Mononuclear cell (primary cell): Measurements from ENCODE around the gene CST9L. TPM values are rescaled to one million over a fixed set of nuclear protein-coding genes. Genes with fewer than 3 reads are reported as not detected.

Experiments
- H3K27me3 ChIP-seq: 2 replicates; pipeline ENCODE4 v1.6.0; 2011; ENCODE audit warnings: low read length, control low read depth; ENCODE audit not compliant: insufficient read depth
- H3K4me1 ChIP-seq: 2 replicates; pipeline ENCODE4 v1.5.1; 2011; ENCODE audit warnings: mild to moderate bottlenecking, low read length, control low read depth; ENCODE audit not compliant: insufficient read depth
- H3K4me3 ChIP-seq: 2 replicates; pipeline ENCODE4 v1.5.1; 2011; ENCODE audit warnings: mild to moderate bottlenecking, low read length, moderate library complexity
- H3K9me3 ChIP-seq: 2 replicates; pipeline ENCODE4 v1.5.1; 2011; ENCODE audit warnings: low read depth, mild to moderate bottlenecking, control low read depth, low read length
- total RNA-seq: library from RNA; depleted of rRNA; stranded (reverse); fragments of >200 nt; gene quantifications from one replicate; pipeline ENCODE4 v1.2.3, GENCODE V29; 2012

Gene CST9L
- total RNA-seq, 1 donor, result not detected

DNA sequence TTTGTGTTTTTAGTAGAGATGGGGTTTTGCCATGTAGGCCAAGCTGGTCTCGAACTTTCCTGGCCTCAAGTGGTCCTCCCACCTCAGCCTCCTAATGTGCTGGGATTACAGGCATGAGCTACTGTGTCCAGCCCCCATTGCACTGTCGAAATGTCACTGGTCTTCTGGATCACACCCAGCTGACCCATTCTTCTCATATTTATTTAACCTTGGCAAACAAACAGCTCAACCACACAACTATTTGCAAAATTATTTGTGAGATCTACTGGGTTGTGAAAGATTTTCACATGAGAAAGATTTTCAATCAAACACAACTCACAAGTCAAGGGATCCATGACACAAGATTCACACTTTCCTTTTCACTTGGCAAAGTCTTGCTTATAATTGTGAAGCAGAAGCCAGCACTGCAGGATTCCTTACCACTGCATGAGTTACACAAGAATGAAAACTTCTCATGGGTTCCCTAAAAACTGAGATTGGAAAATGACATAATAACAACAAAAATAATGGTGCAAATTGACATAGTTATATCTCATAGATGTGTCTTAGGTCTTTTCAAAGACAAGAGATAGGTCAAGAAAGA is 2.0 kb upstream of the CST9L start:
- Histone ChIP-seq H3K9me3 (no peaks in the 10 kb centered on the region), H3K27me3 (no peaks in the 10 kb centered on the region), H3K4me1 (no peaks in the 10 kb centered on the region), H3K4me3 (no peak overlapping the region)

DNA sequence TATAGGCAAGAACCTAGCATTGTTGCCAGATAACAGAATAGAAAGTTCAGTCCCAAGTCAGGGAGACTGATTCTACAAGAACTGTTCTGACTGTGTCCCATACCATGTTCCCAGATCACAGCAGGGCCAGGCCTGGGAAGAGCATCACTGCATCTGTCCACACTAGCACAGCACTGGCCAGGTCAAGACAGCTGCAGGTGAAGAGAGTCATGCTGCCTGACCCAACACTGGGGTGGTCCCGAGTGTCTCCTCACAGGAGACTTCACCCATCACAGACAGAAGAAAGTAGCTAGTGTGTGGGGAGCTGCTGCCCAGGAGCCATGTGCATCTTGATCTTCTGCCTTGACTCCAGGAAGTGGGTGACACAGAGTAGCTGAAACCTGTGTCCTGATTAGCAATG is 1.3 kb upstream of the CST9L start:
- H3K9me3 ChIP-seq, result no peaks in the 10 kb centered on the region
- H3K4me1 ChIP-seq, result no peaks in the 10 kb centered on the region
- no peaks in the 10 kb centered on the region for H3K27me3 ChIP-seq
- no peak overlapping the region for H3K4me3 ChIP-seq

DNA sequence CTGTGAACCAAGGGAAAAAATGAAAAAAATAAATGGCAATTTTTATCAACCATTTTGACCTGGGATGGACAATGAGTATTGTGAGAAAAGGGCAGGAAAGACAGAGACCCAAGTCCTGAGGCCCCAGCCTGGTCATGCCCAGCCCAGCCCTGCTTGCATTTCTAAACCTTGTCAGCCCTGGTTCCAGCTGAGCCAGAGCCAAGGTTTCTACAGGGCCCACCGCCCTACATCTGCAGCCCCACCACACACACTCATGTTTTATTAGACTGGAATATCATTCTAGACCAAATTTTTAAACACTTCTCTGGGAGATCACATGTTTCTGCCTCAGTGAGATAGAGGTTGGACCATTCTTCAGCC is 667 bp upstream of the CST9L start:
- no peaks in the 10 kb centered on the region for H3K27me3 ChIP-seq
- no peak overlapping the region for H3K4me3 ChIP-seq
- no peaks in the 10 kb centered on the region for H3K9me3 ChIP-seq
- no peaks in the 10 kb centered on the region for H3K4me1 ChIP-seq

DNA sequence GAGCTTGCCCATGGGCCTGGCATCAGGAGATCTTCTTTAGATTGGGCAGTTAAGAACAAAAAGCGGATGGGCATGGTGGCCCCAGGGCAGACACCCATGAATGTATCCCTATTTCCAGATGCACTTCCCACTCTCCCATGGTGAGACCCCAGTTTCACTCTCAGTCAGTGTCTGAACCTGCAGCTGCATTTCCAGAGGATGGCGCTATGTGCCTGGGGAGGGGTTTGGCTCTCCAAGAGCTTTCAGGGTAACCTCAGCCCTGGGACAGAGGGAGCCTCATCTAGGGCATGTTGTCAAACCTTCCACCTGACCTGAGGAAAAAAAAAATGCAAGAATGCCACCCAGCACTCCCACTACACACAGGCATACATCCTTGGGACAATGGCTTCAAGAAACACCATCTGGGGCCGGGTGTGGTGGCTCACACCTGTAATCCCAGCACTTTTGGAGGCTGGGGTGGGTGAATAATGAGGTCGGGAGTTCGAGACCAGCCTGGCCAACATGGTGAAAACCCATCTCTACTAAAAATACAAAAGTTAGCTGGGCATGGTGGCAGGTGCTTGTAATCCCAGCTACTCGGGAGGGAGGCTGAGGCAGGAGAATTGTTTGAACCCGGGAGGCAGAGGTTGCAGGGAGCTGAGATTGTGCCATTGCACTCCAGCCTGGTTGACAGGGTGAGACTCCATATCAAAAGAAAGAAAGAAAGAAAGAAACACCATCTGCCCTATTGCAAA is 1.9 kb downstream of the CST9L start:
- H3K9me3 ChIP-seq, result peaks cover 11% of the 10 kb centered on the region
- no peak overlapping the region for H3K4me3 ChIP-seq
- H3K4me1 ChIP-seq, result no peaks in the 10 kb centered on the region
- H3K27me3 ChIP-seq, result no peaks in the 10 kb centered on the region

DNA sequence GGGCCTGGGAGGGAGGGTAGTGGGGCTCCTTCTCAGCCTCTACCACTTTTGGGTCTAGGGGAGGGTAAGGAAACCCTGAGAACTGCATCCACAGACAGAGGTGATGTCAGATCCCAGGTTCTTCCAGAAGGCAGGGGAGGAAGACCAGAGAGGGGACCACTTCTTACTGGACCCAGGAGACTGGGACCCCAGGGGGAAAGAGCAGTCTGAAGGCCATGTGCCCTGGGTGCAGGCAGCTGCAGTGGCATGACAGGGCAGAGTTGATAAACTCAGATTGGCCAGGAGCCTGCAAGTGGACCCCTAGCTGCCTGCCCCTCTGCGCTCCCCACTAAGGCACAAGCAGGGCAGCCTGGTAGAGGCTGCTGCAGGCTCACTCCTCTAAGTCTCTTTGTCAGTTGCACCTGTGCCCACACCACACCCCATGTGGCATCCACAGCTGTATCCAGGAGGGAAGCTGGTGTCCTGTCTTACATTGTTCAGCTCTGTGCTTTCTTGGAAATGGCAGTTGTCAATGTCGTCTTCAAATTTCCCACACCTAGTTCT is 2.7 kb downstream of the CST9L start:
- H3K4me3 ChIP-seq, result no peak overlapping the region
- no peaks in the 10 kb centered on the region for H3K4me1 ChIP-seq
- peaks cover 13% of the 10 kb centered on the region for H3K9me3 ChIP-seq
- H3K27me3 ChIP-seq, result no peaks in the 10 kb centered on the region

DNA sequence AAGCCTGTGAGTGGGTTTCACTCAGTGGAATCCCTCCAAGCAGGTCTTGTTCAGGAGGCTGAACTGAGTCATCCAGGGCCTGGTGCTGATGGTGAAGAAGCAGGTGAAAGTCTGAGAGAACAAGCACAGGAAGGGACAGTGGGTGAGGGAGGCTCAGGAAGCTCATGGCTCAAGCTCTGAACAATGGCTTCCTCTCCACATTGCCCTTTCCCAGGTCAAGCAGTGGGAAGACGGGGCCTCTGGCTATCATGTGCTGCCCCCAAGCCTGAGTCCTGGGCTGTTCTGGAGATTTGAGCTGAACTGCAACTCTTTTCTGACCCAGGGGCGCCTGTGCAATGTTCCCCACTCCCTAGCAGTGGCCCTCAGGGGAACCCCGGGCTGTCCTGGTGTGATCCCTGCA is 3.4 kb downstream of the CST9L start:
- H3K4me1 ChIP-seq, result no peaks in the 10 kb centered on the region
- H3K4me3 ChIP-seq, result no peak overlapping the region
- H3K27me3 ChIP-seq, result no peaks in the 10 kb centered on the region
- peaks cover 13% of the 10 kb centered on the region for H3K9me3 ChIP-seq

DNA sequence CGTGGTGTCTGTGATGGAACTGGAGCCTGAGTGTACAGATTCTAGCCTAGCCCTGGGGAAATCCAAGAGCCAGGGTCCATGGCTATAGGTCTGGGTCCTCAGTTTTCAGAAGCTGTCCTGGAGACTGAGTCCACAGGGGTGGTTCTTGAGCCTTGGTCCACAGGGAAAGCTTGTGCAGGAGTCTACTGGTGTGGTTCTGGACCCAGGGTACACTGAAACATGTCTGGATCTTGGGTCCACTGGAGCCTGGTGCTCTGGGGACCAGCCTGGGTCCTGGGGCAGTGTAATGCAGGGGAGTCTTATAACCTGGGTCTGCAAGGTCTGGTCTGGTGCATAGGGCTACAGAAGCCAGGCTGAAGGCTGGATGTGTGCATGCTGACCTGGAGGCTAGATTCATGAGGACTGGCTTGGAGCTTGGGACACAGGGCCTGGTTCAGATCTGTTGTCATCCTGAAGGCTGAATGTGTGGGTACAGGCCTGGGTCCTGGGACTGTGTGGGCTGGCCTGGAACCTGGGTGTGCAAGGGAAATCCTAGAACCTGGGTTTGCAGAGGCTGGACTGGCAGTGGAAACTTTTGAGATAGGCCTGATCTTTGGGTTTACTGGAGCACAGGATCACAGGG is 5.5 kb downstream of the CST9L start:
- Histone ChIP-seq H3K27me3 (no peaks in the 10 kb centered on the region), H3K4me1 (no peaks in the 10 kb centered on the region), H3K4me3 (no peak overlapping the region), H3K9me3 (peaks cover 13% of the 10 kb centered on the region)

DNA sequence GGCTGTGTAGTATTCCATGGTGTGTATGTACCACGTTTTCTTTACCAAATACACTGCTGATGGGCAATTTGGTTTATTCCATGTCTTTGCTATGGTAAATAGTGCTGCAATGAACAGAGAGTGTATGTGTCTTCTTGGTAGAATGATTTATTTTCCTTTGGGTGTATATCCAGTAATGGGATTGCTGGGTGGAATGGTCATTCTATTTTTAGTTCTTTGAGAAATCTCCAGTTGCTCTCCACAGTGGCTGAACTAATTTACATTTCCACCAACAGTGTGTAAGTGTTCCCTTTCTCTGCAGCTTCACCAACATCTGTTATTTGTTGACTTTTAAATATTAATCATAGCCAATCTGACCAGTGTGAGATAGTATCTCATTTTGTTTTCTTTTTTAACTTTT is 13.9 kb downstream of the CST9L start:
- H3K9me3 ChIP-seq, result no peaks in the 10 kb centered on the region
- H3K4me1 ChIP-seq, result no peaks in the 10 kb centered on the region
- no peaks in the 10 kb centered on the region for H3K27me3 ChIP-seq
- H3K4me3 ChIP-seq, result no peak overlapping the region

DNA sequence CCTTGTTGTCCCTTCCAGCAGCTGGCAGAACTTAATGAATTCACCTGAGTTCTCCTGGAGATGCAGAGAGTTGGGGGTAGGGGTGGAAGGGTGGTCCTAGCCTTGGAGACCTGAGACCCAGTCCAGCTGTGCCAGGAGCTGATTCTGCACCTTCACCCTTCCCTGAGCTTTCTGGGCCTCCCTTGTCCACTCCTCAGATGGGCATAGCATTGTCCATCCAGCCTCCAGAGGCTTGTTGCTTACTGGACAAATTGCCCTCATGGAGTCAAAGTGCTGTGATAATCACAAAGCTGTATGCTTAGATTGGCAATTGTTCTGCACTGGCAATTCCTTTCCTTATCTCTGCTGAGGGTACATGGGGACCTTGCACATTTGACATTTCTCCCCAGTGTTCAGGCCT is 16.5 kb downstream of the CST9L start:
- Histone ChIP-seq H3K27me3 (no peaks in the 10 kb centered on the region), H3K9me3 (no peaks in the 10 kb centered on the region), H3K4me3 (no peak overlapping the region), H3K4me1 (no peaks in the 10 kb centered on the region)

DNA sequence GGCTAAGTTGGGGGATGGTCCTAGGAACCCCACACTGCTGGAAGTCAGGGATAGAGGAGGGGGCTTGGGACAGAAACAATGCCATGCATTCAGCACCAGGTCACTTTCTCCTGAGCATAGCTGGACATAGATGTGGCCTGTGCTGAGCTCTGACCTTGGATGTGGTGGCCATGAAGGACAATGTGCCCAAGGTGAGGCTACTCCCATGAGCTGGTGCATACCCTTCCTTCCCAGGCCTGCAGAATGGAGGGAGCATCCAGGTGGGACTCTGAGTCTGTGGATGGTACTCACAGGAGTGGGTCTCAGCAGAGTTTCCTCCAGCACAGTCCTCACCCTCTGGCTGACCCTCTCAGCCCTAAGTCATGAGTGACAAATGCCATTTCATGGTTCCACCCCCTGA is 16.9 kb downstream of the CST9L start:
- Histone ChIP-seq H3K4me1 (no peaks in the 10 kb centered on the region), H3K9me3 (no peaks in the 10 kb centered on the region), H3K27me3 (no peaks in the 10 kb centered on the region), H3K4me3 (no peak overlapping the region)

DNA sequence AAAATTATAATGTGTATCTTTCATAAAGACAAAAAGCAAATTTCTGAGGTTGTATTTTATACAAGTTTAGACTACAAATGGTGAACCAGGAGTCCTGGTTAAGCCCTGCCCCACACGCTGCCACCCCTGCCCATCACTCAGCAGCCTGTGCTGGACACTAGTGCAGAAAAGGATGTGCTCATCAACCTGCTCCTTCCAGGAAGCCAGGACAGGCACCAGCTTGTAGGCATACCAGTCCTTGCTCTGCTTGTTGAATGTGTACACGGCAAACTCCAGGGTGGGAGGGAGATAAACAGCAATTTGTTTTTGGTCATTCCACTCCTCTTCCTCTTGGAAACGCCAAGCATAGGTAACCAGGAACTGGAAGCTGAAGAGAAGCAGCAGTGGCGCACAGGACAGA is 18.1 kb downstream of the CST9L start:
- no peaks in the 10 kb centered on the region for H3K4me1 ChIP-seq
- no peak overlapping the region for H3K4me3 ChIP-seq
- no peaks in the 10 kb centered on the region for H3K27me3 ChIP-seq
- no peaks in the 10 kb centered on the region for H3K9me3 ChIP-seq

DNA sequence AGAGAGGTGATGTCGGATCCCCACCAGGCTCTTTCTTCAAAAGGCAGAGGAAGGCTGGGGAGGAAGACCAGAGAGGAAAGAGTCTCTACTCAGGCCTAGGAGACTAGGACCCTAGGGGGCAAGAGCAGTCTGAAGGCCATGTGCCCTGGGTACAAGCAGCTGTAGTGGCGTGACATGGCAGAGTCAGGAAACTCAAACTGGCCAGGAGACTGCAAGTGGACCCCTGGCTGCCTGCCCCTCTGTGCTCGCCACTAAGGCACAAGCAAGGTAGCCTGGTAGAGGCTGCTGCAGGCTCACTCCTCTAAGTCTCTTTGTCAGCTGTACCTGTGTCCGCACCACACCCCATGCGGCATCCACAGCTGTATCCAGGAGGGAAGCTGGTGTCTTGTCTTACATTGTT is 19.9 kb downstream of the CST9L start:
- no peaks in the 10 kb centered on the region for H3K9me3 ChIP-seq
- H3K4me1 ChIP-seq, result no peaks in the 10 kb centered on the region
- no peak overlapping the region for H3K4me3 ChIP-seq
- no peaks in the 10 kb centered on the region for H3K27me3 ChIP-seq

DNA sequence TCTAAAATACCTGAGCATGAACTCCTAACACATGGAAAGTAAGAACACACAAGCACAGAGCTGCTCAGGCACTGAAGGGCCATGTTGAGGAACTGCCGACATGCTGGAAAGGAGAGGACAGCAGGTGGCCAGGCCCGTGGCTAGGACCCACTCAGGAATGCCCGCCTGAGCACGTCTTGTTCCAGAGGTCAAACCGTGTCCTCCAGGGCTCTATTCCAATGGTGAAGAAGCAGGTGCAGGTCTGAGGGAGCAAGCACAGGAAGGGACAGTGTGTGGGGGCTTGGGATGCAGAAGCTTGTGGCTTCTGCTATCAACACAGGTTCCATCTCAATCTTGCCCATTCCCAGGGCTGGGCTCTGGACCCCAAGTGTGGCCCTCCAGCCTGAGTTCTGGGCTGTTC is 20.7 kb downstream of the CST9L start:
- Histone ChIP-seq H3K4me3 (no peak overlapping the region), H3K4me1 (no peaks in the 10 kb centered on the region), H3K27me3 (no peaks in the 10 kb centered on the region), H3K9me3 (no peaks in the 10 kb centered on the region)

DNA sequence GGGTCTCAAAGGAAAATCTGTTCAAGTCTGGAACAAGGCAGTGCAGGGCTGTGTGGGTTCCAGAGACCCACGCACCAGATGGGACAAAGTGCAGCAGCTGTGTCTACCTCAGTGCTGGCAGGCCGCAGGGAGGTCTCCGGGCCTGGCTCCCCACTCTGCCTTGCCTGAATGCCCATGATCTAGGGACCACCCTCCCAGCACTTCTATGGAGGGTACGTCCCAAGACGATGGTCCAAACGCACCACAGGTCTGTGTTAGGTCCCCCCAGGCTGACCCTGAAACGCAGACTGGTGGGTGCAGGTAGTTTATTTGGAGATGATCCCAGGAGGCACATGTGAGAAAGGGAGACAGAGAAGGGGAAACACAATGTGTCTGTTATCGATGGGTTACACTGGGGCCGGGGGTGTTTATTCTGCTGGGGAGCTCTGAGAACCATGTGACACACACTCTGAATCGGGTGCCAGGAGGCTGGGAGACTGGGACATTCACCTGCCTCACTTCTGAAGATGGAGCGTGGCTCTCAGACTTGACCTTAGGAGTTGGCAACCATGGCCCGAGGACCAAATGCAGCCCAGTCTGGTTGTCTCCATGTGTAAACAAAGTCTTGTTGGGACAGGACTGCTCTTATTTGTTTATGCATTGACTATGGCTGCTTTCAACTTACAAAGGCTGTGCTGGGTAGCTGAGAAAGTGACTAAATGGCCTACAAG is 21.7 kb downstream of the CST9L start:
- no peaks in the 10 kb centered on the region for H3K9me3 ChIP-seq
- no peak overlapping the region for H3K4me3 ChIP-seq
- H3K4me1 ChIP-seq, result no peaks in the 10 kb centered on the region
- no peaks in the 10 kb centered on the region for H3K27me3 ChIP-seq

DNA sequence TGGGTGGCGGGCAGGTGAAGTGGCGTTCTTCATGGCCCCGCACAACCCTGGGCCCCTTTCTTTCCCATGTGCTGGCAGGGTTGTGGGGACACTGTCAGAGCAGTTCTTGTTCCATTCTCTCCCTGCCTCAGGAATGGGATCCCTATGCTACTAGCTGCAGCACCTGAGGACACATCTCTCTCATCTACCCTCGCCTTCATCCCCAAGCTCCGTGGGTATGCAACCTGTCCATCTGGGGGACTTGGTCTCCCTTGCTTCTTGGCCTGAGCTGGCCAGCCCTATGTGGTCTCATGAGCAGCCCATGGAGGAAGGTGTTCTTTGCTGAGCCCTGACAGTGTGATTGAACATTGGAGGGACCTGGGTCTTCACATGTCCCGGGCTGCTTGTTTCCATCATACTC is 24.2 kb downstream of the CST9L start:
- H3K27me3 ChIP-seq, result no peaks in the 10 kb centered on the region
- H3K4me1 ChIP-seq, result no peaks in the 10 kb centered on the region
- no peak overlapping the region for H3K4me3 ChIP-seq

More for the DNA sequence above, 24.2 kb downstream of the CST9L start:
- no peaks in the 10 kb centered on the region for H3K9me3 ChIP-seq
